GM19240 (cell line): ENCODE results near the gene BOLA3.
A peak's percentile ranks its signal among the peaks of the same experiment; 100 is the strongest.
"Not testable (repeated sequence)": the region's sequence is repeated elsewhere in the genome, so short reads cannot be mapped to it uniquely, and the experiment has no call there.

Experiments used
- DNase-seq: peaks from one replicate; pipeline ENCODE4 v3.0.0; 2011; ENCODE audit warnings: low spot score; ENCODE audit not compliant: insufficient read length

The BOLA3 gene

DNA sequence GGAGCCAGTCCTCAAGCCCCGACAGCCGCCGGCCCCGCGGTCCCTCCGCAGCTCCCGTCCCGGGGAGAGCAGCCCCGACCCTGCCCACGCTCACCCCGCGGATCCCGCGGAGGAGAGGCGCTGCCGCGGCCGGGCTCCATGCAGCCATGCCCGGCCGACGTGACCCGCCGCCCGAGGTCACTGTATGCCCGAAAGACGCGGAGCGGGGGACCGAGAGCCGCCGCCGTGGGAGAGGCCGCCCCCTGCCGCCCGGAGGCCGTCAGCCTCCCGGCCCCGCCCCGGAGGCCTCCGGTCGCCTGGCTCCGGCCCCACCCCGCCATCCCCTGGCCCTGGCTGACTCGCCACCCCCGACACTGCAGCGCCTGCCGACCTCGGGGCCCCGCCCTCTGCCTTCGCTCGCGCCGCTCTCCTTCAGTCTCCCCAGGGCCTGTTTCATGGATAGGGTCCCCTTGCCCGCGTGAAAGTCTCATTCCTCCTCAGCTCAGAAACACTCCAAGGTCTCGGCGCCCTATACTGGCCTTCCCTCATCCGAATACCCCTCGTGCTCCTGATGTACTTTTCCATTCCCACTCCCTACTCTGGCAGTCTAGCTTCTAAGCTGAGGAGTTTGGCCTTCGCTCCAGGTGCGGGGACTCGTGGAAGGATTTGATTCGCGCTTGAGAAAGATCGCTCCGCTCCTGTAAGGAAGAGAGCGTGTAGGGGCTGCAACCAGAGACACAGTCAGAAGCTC is at the start of gene BOLA3:
Gene BOLA3 (minus strand): TSS at position 186 of the 730 bp plus-strand sequence. CDS start 38 bp downstream, at position 148.
- peak; percentile 83 for DNase-seq

DNA sequence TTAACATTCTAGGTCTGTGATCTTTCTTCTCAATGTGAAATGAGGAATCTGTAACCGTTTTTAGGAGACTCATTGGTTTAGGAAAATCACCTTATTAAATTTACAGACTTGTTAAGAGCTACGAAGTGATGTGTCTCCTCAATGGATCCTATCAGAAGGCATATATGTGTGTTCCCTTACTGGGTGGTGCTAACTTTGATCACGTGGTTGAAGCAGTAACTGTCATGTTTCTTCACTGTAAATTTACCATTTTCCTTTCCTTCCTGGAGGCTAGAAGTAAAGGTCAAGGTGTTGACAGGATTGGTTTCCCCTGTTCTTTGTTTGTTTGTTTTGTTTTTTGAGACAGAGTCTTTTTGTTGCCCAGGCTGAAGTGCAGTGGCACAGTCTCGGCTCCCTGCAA is 49.3 kb upstream of the BOLA3 start:
- DNase-seq = no peak

GRCh38 chr2:74194799-74195198 is 47.1 kb upstream of the BOLA3 start:
- no peak for DNase-seq

GRCh38 chr2:74191596-74192380 is 44.1 kb upstream of the BOLA3 start:
- DNase-seq = no peak

DNA sequence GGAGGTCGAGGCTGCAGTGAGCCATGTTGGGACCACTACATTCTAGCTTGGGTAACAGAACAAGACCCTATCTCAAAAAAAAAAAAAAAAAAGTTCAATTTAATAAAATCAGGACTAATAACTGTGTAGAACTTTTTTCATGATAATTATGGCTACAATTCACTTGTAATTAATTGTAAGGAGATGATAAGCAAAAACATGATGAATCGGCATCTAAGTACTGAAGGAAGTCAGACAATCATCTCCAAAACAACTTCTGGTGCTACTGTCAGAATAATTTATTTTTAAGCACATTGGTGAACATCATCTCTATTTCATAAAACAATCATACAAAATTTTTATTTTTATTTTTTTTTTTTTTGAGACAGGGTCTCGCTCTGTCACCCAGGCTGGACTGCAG is 41.0 kb upstream of the BOLA3 start:
- no peak for DNase-seq

DNA sequence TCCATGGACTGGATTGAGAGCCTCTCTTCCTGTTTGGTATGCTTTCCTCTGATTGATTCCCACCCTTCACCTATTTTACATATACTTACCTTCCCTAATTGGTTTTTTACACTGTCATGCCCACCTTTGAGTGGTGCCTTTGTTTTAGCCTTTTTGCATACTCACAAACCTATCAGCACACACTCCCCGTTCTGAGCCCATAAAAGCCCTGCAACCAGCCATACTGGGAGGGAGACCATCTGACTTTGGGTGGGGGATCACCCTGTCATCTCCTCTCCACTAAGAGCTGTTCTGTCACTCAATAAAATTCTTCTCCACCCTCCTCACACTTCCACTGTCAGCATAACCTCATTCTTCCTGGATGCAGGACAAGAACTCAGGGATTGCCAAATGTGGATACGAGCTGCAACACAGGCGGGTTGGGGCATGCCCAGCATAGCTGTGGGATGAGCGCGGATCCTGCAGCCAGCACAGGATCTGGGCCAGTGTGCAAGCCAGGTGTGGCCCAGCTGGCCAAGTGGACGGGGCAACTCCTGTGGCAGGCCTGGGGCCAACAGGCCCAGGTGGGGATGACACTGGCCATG is 40.4 kb upstream of the BOLA3 start:
- DNase-seq = no peak

DNA sequence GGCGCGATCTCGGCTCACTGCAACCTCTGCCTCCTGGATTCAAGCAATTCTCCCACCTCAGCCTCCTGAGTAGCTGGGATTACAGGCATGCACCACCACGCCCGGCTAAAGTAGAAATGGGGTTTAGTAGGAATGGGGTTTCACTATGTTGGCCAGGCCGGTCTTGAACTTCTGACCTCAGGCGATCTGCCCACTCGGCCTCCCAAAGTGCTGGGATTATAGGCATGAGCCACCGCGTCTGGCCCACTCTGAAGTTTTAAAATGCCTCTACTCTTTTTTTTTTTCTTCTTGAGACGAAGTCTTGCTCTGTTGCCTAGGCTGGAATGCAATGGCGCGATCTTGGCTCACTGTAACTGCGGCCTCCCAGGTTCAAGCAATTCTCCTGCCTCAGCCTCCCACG is 39.0 kb upstream of the BOLA3 start:
- DNase-seq = not testable (repeated sequence)

DNA sequence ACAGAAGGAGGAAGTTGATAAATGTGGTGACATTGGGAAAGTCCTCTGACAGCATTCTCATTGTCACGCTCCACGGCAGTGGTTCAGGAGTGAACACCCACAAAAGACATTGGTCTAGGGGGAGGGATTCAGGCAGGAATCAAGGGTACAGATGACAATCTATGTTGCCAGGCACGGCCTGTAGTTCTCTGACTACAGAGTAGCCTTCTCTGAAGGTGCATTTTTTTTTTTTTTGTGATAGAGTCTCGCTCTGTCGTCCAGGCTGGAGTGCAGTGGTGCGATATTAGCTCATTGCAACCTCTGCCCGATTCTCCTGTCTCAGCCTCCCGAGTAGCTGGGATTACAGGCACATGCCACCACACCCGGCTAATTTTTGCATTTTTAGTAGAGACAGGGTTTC is 38.3 kb upstream of the BOLA3 start:
- no peak for DNase-seq

DNA sequence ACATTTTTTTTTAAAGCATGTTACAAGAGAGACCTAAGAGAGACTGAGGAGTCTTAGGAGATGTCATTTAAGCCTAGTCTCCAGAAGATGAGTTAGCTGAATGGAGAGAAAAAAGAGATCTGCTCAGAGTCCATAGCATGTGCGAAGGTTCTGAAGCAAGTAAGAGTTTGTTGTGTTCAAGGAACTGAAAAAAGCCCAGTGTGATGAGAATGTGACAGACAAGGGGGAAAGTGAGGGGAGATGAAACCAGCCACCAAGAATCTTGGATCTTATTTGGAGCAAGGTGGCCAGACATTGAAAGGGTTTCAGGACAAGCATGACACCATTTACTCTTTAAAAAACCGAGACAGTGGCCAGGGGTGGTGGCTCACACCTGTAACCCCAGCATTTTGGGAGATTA is 36.2 kb upstream of the BOLA3 start:
- no peak for DNase-seq

GRCh38 chr2:74181739-74182138 is 34.0 kb upstream of the BOLA3 start:
- DNase-seq = no peak

DNA sequence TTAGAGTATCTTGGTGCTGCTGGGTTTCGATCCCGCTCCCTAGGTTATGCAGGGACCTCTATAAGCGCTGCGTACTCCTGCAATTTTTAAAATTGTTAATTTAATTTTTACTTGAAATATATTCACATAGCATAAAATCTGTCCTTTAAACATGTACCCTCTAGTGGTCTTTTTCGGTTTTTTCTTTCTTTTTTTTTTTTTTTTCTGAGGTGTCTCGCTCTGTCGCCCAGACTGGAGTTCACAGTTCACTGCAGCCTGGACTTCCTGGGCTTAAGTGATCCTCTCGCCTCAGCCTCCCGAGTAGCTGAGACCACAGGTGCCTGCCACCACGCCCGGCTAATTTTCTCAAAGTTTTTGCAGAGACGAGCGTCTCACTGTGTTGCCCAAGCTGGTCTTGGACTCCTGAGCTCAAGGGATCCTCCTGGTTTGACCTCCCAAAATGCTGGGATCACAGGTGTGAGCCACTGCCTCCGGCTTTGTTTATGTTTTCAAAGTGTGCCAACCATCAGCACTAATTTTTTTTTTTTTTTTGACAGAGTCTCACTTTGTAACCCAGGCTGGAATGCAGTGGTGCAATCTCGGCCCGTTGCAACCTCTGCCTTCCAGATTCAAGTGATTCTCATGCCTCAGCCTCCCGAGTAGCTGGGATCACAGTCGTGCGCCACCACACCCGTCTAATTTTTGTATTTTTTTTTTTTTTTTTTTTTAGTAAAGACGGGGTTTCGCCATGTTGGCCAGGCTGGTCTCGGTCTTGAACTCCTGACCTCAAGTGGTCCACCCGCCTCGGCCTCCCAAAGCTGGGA is 31.6 kb upstream of the BOLA3 start:
- DNase-seq = no peak

DNA sequence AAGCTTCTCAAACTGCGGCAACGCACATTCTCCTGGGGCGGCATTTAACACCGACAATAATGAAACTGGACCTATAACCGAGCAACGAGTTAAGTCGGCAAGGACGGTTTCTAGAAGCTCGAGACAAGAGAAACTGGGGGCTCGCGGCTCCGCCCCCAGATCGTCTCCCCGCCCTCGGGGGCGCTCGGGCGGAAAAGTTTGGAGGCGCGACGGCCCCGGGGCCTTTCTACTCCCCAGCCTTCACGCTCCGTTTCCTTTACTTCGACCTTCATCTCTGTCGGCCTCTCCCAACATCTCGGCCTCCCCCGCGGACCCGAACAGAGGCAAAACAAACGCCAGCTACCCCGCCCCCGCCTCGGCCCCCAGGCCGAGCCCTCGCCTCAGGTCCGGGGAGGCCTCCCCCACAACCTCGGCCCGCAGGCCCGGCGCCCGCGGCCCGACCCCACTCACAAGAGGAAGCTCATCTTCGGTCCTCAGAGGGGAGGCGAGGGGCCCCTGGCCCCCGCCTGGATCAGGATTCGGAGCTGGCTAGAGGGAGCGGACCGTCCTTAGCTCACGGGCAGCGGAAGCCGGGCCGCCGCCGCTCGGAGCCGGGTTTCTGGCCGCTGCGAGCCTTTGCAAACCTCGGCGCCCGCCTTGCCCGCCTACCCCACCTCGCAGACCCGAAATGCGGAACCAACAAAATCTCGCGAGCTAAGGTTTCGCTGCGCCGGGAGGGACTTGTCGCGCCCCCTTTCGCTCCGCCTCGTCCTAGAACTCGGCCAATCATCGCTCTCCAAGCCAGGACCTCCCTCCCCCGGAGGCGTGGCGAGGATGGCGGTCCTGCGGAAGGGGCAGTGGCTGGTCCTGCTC is 30.7 kb upstream of the BOLA3 start, which contains the start of gene MOB1A:
Gene MOB1A (minus strand): TSS at position 669 of the 852 bp plus-strand sequence. CDS start 205 bp downstream, at position 464.
- peak; percentile 47 for DNase-seq

DNA sequence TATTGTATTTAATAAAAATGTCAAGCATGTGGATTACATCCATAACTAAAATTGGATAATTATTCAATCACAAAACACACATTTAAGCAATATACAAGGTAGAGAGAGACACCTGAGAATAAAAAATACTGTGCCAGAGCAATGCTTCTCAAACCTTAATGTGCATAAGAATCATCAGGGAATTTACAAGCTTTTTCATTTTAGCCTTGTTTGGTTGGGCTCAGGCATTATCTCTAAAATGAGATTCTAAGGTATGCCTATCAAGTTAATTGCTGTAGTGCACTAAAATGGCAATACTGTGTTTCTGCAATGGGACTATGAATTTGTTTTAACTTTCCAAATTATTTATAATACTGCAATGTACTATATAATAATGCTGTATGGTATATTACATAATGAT is 30.0 kb upstream of the BOLA3 start:
- DNase-seq = no peak

GRCh38 chr2:74174909-74175308 is 27.2 kb upstream of the BOLA3 start:
- DNase-seq = no peak

- no peak for DNase-seq
Observed at GRCh38 chr2:74168739-74169138, 21.0 kb upstream of the BOLA3 start.

DNA sequence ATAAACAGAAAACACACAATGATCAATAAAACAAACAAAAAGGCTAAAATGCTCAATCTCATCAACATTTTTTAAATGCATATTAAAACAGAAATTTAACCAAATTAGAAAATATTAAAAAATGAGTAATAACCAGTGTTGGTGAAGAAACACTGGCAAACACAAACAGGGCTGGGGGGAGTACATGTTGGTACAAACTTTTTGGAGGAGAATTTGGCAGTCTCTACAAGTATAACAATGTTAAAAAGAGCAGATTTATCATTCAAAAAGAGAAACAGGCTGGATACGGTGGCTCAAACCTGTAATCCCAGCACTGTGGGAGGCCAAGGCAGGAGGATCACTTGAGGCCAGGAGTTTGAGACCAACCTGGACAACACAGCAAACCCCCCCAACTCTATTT is 17.0 kb upstream of the BOLA3 start:
- DNase-seq = no peak

DNA sequence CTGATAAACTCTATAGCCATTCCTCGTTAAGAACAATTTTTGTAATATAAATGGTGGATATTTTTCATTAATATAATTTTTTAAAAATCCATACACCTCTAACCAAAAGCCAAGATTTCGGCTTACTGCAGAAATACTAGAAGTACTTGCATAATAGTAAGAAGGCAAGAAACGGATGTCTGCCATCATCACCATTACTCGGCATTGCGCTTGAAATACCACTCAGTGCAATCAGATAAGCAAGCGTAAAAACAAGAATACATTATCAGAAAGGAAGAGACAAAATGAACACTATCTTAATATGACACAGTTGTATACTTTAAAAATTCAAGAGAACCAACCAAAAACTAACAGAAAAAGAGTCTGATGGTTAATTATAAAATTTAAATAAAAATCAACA is 15.2 kb upstream of the BOLA3 start:
- no peak for DNase-seq

DNA sequence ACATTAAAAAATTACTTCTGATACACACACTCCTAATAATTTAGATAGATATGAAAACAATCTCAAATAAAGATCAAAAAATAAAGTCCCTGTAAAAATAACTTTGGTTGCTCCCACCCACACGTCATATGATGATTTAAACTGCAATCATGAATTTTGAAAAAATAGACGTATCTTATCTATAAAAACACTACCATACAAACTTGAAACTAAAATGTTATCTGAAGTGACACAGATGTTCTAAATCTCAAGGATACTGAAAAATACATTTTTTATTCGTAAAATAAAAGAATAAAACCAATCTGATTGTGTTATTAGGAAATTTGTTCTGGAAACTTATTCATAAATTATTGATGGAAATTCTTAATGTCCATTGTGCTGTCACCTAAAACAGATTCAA is 8.1 kb upstream of the BOLA3 start:
- no peak for DNase-seq

DNA sequence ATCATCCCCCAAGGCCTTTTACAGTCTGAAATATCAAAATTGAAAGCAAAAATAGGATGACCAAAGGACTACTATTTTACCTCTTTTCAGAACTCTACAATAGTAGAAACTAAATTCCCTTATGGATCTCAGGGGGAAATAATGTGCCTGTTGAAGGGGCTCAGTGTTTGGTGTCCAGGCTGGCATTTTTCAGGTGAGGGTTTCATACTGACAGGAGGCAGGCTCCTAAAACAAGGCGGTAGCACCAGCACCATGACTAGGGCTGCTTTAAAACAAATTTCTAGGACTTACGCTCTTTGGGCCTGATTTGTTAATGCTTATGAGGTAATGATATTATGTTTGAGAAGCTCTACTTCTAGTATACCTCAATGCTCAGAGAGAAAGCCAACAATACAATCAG is 5.2 kb upstream of the BOLA3 start:
- no peak for DNase-seq

GRCh38 chr2:74149570-74150319 is 2.0 kb upstream of the BOLA3 start:
- DNase-seq = no peak
